Large intestine (tissue), 3 donors: ENCODE measurements around the gene SYCP2. TPM values are rescaled to one million over a fixed set of nuclear protein-coding genes. Genes with fewer than 3 reads are reported as not detected.
A peak's percentile ranks its signal among the peaks of the same experiment; 100 is the strongest.
"Not testable (repeated sequence)": the region's sequence is repeated elsewhere in the genome, so short reads cannot be mapped to it uniquely, and the experiment has no call there.

Experiments
- DNase-seq, 2 donors: peaks; one replicate each; pipeline versions ENCODE4 v3.0.0 to v3.0.0-alpha.2; 2013
- H3K27ac ChIP-seq: one replicate; pipeline ENCODE4 v1.5.1; 2013; ENCODE audit warnings: low read length
- H3K27me3 ChIP-seq: 2 replicates; pipeline ENCODE4 v1.6.1; 2013; ENCODE audit warnings: low read length; ENCODE audit not compliant: control insufficient read depth, insufficient read depth
- H3K36me3 ChIP-seq: 2 replicates; pipeline ENCODE4 v1.6.1; 2013; ENCODE audit warnings: low read length; ENCODE audit not compliant: control insufficient read depth, insufficient read depth
- H3K4me1 ChIP-seq: one replicate; pipeline ENCODE4 v1.6.1; 2013; ENCODE audit warnings: low read length; ENCODE audit not compliant: control insufficient read depth, insufficient read depth
- H3K4me3 ChIP-seq: one replicate; pipeline ENCODE4 v1.5.1; 2013; ENCODE audit warnings: low read length
- H3K9me3 ChIP-seq: one replicate; pipeline ENCODE4 v1.6.1; 2013; ENCODE audit warnings: mild to moderate bottlenecking, low read depth, low read length, moderate library complexity; ENCODE audit not compliant: control insufficient read depth
- WGBS: methylation state at CpG from one replicate; pipeline ENCODE4 v1.1.5; 2013; ENCODE audit warnings: low lambda C conversion rate; ENCODE audit not compliant: insufficient coverage; 5-methylcytosine and 5-hydroxymethylcytosine counted together
- polyA plus RNA-seq: library from polyadenylated mRNA; unstranded; fragments of 120-200 nt; gene quantifications from one replicate; pipeline ENCODE4 v1.2.1, GENCODE V29; 2013

Gene SYCP2
- polyA plus RNA-seq, 1 donor = 4.2 TPM

GRCh38 chr20:59911041-59911440, 22.4 kb downstream of the SYCP2 start:
- no peaks in the 10 kb centered on the region for H3K27me3 ChIP-seq
- no peak overlapping the region for H3K4me3 ChIP-seq
- no CpG with 5 or more reads among the region's 2 CpGs for WGBS
- H3K27ac ChIP-seq = no peak overlapping the region
- no peaks in the 10 kb centered on the region for H3K4me1 ChIP-seq
- DNase-seq = no peak
- H3K9me3 ChIP-seq = no peaks in the 10 kb centered on the region
- H3K36me3 ChIP-seq = no peaks in the 10 kb centered on the region

GRCh38 chr20:59908855-59909254, 24.6 kb downstream of the SYCP2 start:
- H3K4me3 ChIP-seq = no peak overlapping the region
- H3K4me1 ChIP-seq = no peaks in the 10 kb centered on the region
- no peaks in the 10 kb centered on the region for H3K27me3 ChIP-seq
- H3K36me3 ChIP-seq = no peaks in the 10 kb centered on the region
- no peak overlapping the region for H3K27ac ChIP-seq
- DNase-seq = no peak
- no peaks in the 10 kb centered on the region for H3K9me3 ChIP-seq
- WGBS = 84% methylated on average over 4 of the region's 5 CpGs

- DNase-seq = no peak
- Histone ChIP-seq H3K4me3 (no peak overlapping the region), H3K27ac (no peak overlapping the region), H3K27me3 (no peaks in the 10 kb centered on the region), H3K36me3 (no peaks in the 10 kb centered on the region), H3K9me3 (no peaks in the 10 kb centered on the region), H3K4me1 (no peaks in the 10 kb centered on the region)
- WGBS = 100% methylated on average over 1 of the region's 1 CpG
Measured at GRCh38 chr20:59903621-59904020, 29.8 kb downstream of the SYCP2 start.

GRCh38 chr20:59902470-59902869, 31.0 kb downstream of the SYCP2 start:
- Histone ChIP-seq H3K36me3 (no peaks in the 10 kb centered on the region), H3K4me1 (no peaks in the 10 kb centered on the region), H3K9me3 (no peaks in the 10 kb centered on the region), H3K4me3 (no peak overlapping the region), H3K27ac (no peak overlapping the region), H3K27me3 (no peaks in the 10 kb centered on the region)
- 63% methylated on average over 1 of the region's 3 CpGs for WGBS
- peak in 1 of 2 donors; percentile 24 for DNase-seq

- DNase-seq = peak; percentile 19 to 53
- Histone ChIP-seq H3K9me3 (no peaks in the 10 kb centered on the region), H3K4me1 (peaks cover 9% of the 10 kb centered on the region), H3K27me3 (no peaks in the 10 kb centered on the region), H3K27ac (no peak overlapping the region), H3K4me3 (no peak overlapping the region), H3K36me3 (no peaks in the 10 kb centered on the region)
- 80% methylated on average over 1 of the region's 1 CpG for WGBS
Measured at GRCh38 chr20:59895908-59896307, 37.5 kb downstream of the SYCP2 start.

GRCh38 chr20:59891581-59891980, 41.9 kb downstream of the SYCP2 start:
- no peaks in the 10 kb centered on the region for H3K27me3 ChIP-seq
- WGBS = no CpG with 5 or more reads among the region's 1 CpG

GRCh38 chr20:59890035-59890434, 43.4 kb downstream of the SYCP2 start:
- not testable (repeated sequence) for H3K9me3 ChIP-seq, H3K4me3 ChIP-seq, DNase-seq, H3K36me3 ChIP-seq, H3K4me1 ChIP-seq, H3K27me3 ChIP-seq, H3K27ac ChIP-seq
- WGBS = no CpG with 5 or more reads among the region's 2 CpGs

More at GRCh38 chr20:59891581-59891980, 41.9 kb downstream of the SYCP2 start:
- Histone ChIP-seq H3K27ac (no peak overlapping the region), H3K4me3 (no peak overlapping the region), H3K4me1 (peaks cover 4% of the 10 kb centered on the region), H3K9me3 (no peaks in the 10 kb centered on the region), H3K36me3 (no peaks in the 10 kb centered on the region)
- DNase-seq = no peak

- H3K9me3 ChIP-seq = no peaks in the 10 kb centered on the region
- WGBS = no CpG with 5 or more reads among the region's 1 CpG
- H3K4me3 ChIP-seq = no peak overlapping the region
- H3K27me3 ChIP-seq = no peaks in the 10 kb centered on the region
- no peak for DNase-seq
- H3K4me1 ChIP-seq = no peaks in the 10 kb centered on the region
- no peak overlapping the region for H3K27ac ChIP-seq
- H3K36me3 ChIP-seq = no peaks in the 10 kb centered on the region
Measured at GRCh38 chr20:59888050-59888449, 45.4 kb downstream of the SYCP2 start.

- Histone ChIP-seq H3K9me3 (no peaks in the 10 kb centered on the region), H3K27ac (peak overlapping the region; percentile 68), H3K27me3 (no peaks in the 10 kb centered on the region), H3K4me3 (no peak overlapping the region), H3K36me3 (no peaks in the 10 kb centered on the region), H3K4me1 (no peaks in the 10 kb centered on the region)
- 92% methylated on average over 3 of the region's 3 CpGs for WGBS
- DNase-seq = no peak
Measured at GRCh38 chr20:59884494-59884893, 48.9 kb downstream of the SYCP2 start.

- H3K4me3 ChIP-seq = no peak overlapping the region
- no CpG with 5 or more reads among the region's 1 CpG for WGBS
- no peak overlapping the region for H3K27ac ChIP-seq
- no peaks in the 10 kb centered on the region for H3K27me3 ChIP-seq
- no peaks in the 10 kb centered on the region for H3K9me3 ChIP-seq
- no peak for DNase-seq
- H3K4me1 ChIP-seq = no peaks in the 10 kb centered on the region
- no peaks in the 10 kb centered on the region for H3K36me3 ChIP-seq
Measured at GRCh38 chr20:59880198-59880597, 53.2 kb downstream of the SYCP2 start.

GRCh38 chr20:59873409-59873808, 60.0 kb downstream of the SYCP2 start:
- no peak overlapping the region for H3K4me3 ChIP-seq
- H3K27ac ChIP-seq = no peak overlapping the region
- WGBS = no CpG with 5 or more reads among the region's 1 CpG
- no peaks in the 10 kb centered on the region for H3K4me1 ChIP-seq
- H3K27me3 ChIP-seq = no peaks in the 10 kb centered on the region
- no peak for DNase-seq
- H3K9me3 ChIP-seq = no peaks in the 10 kb centered on the region
- no peaks in the 10 kb centered on the region for H3K36me3 ChIP-seq
